ENCODE results near the gene CLN3.
"Not testable (repeated sequence)": the region's sequence is repeated elsewhere in the genome, so short reads cannot be mapped to it uniquely, and the experiment has no call there.

Gene CLN3

GRCh38 chr16:28494121-28494851 is 2.4 kb upstream of the CLN3 start, which contains the start of gene APOBR:
TSS of gene APOBR (plus strand) at chr16:28494643. CDS start at chr16:28494682, 39 bp downstream.
- peak; percentile 64 to 65 for DNase-seq (ENCODE audit: low read depth in 2 of 2)

GRCh38 chr16:28492511-28492910 is 637 bp upstream of the CLN3 start:
- no peak for DNase-seq (ENCODE audit: low read depth in 2 of 2)

DNA sequence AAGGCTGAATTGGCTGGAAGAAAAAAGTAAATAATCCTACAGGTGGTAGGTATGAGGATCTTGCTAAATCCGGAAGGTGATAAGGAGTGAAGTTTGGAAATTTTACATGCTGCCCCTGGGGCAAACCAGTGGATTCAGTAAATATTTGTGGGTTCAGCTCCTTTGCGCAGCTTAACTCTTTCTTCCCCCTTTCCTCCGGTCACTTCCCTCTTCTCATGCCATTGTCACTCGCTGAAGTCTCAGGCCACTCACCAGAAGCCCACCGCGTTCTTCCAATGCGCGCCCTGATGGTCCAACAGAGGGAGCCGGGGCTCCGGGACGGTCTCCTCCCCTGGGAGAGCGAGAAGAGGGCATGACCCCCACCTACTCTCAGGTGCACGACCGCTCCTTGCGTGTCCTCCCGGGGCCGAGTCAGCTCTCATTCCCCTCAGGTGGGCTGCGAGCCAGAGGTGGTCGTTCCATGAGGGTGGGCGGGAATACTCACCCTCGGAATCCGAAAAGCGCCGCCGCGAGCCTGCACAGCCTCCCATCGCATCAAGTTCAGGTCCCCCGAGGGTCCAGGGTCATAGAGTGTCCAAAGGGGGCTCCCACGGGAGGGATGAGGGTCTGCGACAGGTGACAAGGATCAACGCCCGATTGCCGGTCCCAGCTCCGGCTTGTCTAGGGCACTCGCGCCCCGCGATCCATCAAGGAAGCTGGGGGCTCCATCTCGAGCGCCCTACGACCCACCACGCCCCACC is 474 bp downstream of the CLN3 start:
- DNase-seq (ENCODE audit: low read depth in 2 of 2): no peak

GRCh38 chr16:28486266-28486665 is 5.6 kb downstream of the CLN3 start:
- DNase-seq (ENCODE audit: low read depth in 2 of 2): no peak

DNA sequence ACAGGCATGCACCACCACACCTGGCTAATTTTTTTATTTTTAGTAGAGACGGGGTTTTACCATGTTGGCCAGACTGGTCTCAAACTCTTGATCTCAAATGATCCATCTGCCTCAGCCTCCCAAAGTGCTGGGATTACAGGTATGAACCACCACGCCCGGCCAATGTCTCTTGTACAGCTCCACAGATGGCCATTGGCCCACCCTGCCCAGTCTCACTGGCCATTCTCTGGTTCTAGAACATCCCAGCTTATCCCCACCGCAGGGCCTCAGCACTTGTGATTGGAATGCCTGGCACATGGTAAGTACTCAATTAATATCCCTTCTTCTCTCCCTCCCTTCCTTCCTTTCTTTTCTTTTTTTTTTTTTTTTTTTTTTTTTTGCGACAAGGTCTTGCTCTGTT is 8.5 kb downstream of the CLN3 start:
- DNase-seq (ENCODE audit: low read depth in 2 of 2): not testable (repeated sequence)

- no peak for DNase-seq (ENCODE audit: low read depth in 2 of 2)
Measured at GRCh38 chr16:28482026-28482425, 9.8 kb downstream of the CLN3 start.

DNA sequence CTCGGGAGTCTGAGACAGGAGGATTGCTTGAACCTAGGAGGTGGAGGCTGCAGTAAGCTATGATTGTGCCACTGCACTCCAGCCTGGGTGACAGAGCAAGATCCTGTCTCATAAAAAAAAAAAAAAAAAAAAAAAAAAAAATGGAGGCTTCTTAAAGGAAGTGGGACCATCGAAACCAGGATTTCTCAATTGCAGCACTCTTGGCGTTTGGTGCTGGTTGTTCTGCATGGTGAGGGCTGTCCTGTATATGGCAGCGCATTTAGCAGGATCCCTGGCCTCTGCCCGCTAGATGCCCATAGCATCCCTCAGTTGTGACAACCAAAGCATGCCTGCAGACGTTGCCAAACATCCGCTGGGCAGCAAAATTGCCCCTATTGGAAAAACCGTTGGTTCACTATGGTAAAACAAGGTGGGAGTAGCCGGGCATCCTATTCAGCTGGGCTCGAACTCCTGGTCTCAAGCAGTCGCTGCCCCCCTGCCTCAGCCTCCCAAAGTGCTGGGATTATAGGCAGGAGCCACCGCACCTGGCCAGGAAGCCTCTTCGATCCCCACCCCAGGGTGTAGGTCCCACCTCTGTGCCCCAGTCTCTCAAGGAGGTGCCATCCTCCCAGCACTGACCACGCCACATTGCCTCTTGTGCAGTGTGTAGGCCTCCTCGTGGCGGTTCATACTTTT is 13.2 kb downstream of the CLN3 start:
- no peak for DNase-seq (ENCODE audit: low read depth in 2 of 2)

GRCh38 chr16:28477311-28477920 is 14.5 kb downstream of the CLN3 start:
- no peak for DNase-seq (ENCODE audit: low read depth in 2 of 2)

- no peak for DNase-seq (ENCODE audit: low read depth in 2 of 2)
Measured at GRCh38 chr16:28475221-28475620, 16.7 kb downstream of the CLN3 start.

DNA sequence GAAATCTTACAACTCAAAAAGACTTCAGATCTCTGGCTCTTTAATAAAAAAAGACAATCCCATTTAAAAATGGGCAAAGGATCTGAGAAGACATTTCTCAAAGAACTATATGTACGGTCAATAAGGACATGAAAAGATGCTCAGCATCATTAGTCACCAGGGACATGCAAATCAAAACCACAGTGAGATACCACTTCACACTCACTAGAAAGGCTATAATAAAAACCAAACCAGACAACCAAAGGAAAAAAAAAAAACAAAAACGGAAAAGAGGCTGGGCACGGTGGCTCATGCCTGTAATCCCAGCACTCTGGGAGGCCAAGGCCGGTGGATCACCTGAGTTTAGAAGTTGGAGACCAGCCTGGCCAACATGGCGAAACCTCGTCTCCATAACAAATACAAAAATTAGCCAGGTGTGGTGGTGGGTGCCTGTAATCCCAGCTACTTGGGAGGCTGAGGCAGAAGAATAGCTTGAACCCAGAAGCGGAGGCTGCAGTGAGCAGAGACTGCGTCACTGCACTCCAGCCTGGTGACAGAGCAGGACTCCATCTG is 18.1 kb downstream of the CLN3 start:
- DNase-seq (ENCODE audit: low read depth in 2 of 2): no peak

DNA sequence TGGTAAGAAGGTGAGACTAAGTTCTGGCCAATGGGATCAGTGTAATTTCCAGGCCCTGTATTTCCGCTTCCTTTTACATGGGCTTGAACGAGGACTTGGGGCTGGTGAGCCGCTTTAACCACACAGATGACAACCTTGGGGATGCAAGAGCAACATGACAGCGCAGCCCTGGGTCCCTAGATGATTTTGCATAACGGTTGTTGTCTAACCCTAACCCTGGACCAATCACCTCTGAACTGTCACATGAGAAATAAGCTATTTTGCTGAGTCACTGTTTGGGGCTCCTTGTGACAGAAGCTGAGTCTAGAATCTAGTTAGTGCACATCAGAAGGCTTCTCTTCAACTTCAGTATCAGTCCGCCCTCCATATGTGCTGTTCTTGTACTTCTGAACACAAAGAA is 44.8 kb downstream of the CLN3 start:
- DNase-seq (ENCODE audit: low read depth in 2 of 2): not testable (repeated sequence)

DNA sequence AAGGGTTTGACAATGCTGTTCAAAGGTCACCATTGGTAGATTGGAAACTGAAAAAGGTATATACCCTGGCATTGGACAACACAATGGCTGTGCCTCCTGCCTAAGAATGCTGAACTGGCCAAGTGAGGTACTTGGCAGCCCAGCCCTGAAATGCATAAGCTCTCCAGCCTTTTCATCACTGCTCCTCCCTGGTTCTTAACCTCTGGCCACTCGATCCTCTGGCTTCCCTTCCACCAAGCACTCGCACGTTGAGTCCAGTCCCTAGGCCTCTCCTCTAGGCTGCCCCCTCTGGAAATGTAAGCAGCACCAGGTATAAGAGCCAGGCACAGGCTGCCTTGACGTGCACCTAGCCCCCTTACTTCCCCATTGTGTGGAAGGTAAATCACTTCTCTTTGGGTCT is 45.5 kb downstream of the CLN3 start:
- not testable (repeated sequence) for DNase-seq (ENCODE audit: low read depth in 2 of 2)

DNA sequence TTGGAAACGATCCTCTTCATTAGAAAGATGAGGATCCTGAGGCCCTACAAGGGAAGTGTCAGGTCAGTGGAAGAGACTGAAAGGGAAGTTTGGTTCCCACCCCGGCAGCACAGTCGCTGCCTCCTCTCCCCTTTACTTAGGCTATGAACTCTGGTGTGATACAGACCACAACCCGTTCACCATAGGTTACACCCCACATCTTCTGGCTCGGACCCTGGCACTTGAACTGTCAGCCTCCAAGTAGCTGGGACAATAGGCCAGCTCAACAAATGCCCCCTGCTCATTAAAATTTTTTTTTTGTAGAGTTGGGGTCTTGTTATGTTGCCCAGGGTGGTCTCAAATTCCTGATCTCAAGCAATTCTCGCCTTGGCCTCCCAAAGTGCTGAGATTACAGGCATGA is 47.9 kb downstream of the CLN3 start:
- not testable (repeated sequence) for DNase-seq (ENCODE audit: low read depth in 2 of 2)

- DNase-seq (ENCODE audit: low read depth in 2 of 2): not testable (repeated sequence)
Measured at GRCh38 chr16:28438899-28439298, 53.0 kb downstream of the CLN3 start.

- DNase-seq (ENCODE audit: low read depth in 2 of 2): not testable (repeated sequence)
Measured at GRCh38 chr16:28435340-28435739, 56.5 kb downstream of the CLN3 start.
